Measurements from ENCODE around the gene RET. TPM values are rescaled to one million over a fixed set of nuclear protein-coding genes. Genes with fewer than 3 reads are reported as not detected.

RET gene
- total and polyA plus RNA-seq, 9 donors, result 0.12 to 1.6 (median 0.75) TPM

DNA sequence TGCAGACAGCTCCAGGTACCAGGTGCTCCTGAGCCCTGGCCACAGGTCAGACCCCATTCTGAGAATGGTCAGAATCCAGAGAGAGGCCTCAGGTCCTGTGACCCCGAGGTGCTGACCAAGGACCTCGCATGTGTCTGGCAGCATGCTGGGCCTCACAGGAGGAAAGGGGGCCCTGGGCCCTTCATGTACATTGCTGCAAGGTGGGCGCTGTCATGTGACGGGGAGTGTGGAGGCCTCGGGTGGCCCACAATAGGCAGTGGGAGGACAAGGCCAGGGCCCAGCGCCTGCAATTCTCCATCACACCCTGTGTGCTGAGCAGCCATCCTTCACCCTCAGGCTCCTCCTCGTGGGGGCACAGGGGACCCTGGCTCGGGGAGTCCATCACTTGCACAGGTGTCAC is 15.5 kb upstream of the RET start:
- Histone ChIP-seq H3K36me3 (no peaks in the 10 kb centered on the region), H3K27me3 (no peaks in the 10 kb centered on the region), H3K4me1 (ENCODE audit: insufficient read depth) (no peaks in the 10 kb centered on the region), H3K4me3 (no peak overlapping the region), H3K9me3 (no peaks in the 10 kb centered on the region), H3K27ac (no peak overlapping the region)
- intact Hi-C loops (cut with DNase I), result no loop called here
- no peak for DNase-seq
- WGBS, 3 donors, result 83 to 90% (median 89%) methylated on average over 7 to 8 of the region's 8 CpGs
- no peak for TF ChIP-seq POLR2A (IDR thresholded peaks at IDR 0.05)
- TF ChIP-seq EP300 (IDR thresholded peaks at IDR 0.05), result no peak
- TF ChIP-seq, protein P1, sequence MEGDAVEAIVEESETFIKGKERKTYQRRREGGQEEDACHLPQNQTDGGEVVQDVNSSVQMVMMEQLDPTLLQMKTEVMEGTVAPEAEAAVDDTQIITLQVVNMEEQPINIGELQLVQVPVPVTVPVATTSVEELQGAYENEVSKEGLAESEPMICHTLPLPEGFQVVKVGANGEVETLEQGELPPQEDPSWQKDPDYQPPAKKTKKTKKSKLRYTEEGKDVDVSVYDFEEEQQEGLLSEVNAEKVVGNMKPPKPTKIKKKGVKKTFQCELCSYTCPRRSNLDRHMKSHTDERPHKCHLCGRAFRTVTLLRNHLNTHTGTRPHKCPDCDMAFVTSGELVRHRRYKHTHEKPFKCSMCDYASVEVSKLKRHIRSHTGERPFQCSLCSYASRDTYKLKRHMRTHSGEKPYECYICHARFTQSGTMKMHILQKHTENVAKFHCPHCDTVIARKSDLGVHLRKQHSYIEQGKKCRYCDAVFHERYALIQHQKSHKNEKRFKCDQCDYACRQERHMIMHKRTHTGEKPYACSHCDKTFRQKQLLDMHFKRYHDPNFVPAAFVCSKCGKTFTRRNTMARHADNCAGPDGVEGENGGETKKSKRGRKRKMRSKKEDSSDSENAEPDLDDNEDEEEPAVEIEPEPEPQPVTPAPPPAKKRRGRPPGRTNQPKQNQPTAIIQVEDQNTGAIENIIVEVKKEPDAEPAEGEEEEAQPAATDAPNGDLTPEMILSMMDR (IDR thresholded peaks at IDR 0.05), result no peak

DNA sequence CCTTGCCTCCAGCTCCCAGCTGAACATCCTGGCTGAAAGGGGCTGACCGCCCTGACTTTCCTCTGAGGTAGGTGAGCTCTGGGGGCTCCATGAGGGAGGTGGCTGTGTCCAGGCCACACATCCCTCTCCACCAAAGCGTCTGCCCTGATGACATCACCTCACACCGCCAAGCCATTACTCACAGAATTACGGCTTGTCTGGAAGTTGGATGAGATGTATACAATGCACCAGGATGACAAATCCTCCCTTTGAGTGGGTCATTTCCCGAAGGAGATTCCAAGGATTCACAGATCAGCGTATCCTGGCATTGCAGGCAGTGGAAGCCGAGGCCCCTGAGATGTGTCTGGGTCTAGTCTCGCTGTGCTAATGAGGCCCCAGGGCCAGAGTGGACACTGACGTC is 15.1 kb upstream of the RET start:
- Histone ChIP-seq H3K36me3 (no peaks in the 10 kb centered on the region), H3K27me3 (no peaks in the 10 kb centered on the region), H3K4me1 (ENCODE audit: insufficient read depth) (no peaks in the 10 kb centered on the region), H3K9me3 (no peaks in the 10 kb centered on the region), H3K27ac (no peak overlapping the region), H3K4me3 (no peak overlapping the region)
- intact Hi-C loops (cut with DNase I), result no loop called here
- WGBS, 3 donors, result 77 to 83% (median 82%) methylated on average over 9 of the region's 9 CpGs
- no peak for DNase-seq
- no peak for TF ChIP-seq EP300 (IDR thresholded peaks at IDR 0.05)
- no peak for TF ChIP-seq POLR2A (IDR thresholded peaks at IDR 0.05)
- TF ChIP-seq, protein P1 (IDR thresholded peaks at IDR 0.05), result no peak

DNA sequence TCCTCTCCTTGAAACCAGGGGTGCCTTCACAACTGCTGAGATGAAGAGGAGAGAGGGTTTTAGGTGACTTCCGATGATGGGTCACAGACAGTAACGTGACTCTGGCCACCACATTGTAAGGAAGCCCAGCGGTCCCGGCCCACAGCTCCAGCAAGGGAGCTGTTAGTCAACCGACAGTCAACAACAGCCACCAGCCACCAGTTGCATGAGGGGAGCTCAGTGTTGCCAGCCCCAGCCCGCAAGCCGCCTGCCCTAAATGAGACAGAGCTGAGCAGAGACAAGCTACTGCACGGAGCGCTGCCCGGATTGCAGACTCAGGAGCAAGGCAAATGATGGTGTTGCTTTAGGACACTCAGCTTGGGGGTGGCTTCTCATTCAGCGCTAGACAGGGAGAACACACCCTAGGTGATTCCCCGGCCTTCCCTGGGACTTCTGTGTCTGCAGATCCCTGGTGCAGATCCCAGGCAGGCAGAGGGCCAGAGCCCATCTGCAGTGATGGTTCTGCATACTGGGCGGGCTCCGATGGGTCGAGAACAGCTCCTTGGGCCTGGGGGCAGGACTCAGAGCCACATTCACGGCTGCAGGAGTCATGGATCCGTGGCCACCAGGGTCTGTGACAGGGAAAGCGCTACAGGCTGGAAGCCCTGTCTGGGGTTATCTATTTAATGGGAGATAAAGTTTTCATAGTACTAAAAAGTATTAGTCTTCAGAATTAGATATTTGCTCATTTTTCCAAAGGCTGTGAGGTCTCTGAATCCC is 14.3 kb upstream of the RET start:
- 87 to 89% (median 89%) methylated on average over 18 of the region's 18 CpGs for WGBS, 3 donors
- Histone ChIP-seq H3K4me1 (ENCODE audit: insufficient read depth) (no peaks in the 10 kb centered on the region), H3K27ac (no peak overlapping the region), H3K9me3 (no peaks in the 10 kb centered on the region), H3K4me3 (no peak overlapping the region), H3K36me3 (no peaks in the 10 kb centered on the region), H3K27me3 (no peaks in the 10 kb centered on the region)
- intact Hi-C loops (cut with DNase I), result no loop called here
- no peak for DNase-seq
- TF ChIP-seq, protein P1 (IDR thresholded peaks at IDR 0.05), result no peak
- TF ChIP-seq POLR2A (IDR thresholded peaks at IDR 0.05) (no peak), EP300 (IDR thresholded peaks at IDR 0.05) (no peak)

DNA sequence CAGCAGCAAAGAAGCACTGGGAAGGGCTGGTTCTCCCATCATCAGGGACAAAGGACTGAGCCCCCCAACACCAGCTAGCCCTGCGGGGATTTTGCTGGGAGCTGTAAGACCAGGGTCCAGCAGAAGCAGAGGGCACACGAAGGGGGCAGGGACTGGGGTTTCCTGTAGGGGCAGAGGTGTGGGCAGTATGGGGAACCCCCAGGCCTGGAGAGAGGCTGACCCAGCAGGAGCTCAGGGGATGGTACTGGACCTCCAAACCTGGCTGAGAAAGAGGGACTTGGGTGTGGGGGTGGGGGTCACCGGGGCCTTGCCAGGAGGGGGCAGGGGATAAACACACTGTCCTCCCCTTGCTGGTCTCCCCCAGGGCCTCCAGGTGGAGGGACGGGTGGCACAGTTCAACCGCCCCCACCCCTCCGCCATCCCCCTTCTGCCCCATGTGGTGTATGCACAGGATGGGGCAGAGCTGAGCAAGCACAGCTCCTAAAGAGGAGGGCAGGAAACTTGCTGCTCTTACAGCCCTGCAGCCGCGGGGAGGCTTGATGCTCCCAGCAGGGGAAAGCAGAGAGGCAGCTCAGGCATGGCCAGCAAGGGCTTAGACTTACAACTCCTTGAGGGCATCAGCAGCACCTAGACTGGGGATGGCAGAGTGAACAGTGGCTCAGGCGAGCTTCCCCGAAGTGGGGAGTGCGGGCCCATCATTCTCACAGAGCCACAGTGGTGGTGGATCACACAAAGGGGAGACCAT is 12.4 kb upstream of the RET start:
- TF ChIP-seq EP300 (IDR thresholded peaks at IDR 0.05), result no peak
- TF ChIP-seq, protein P1 (IDR thresholded peaks at IDR 0.05), result no peak
- no peak for TF ChIP-seq POLR2A (IDR thresholded peaks at IDR 0.05)
- intact Hi-C loops (cut with DNase I), result no loop called here
- 72 to 84% (median 75%) methylated on average over 11 of the region's 11 CpGs for WGBS, 3 donors

More for the DNA sequence above, 12.4 kb upstream of the RET start:
- Histone ChIP-seq H3K9me3 (no peaks in the 10 kb centered on the region), H3K27ac (no peak overlapping the region), H3K4me3 (no peak overlapping the region), H3K36me3 (no peaks in the 10 kb centered on the region), H3K27me3 (no peaks in the 10 kb centered on the region), H3K4me1 (ENCODE audit: insufficient read depth) (no peaks in the 10 kb centered on the region)
- no peak for DNase-seq

Measured in ovary (tissue), 9 donors.